Measurements from ENCODE around the gene SYNPO. TPM values are rescaled to one million over a fixed set of nuclear protein-coding genes. Genes with fewer than 3 reads are reported as not detected.

The SYNPO gene
- total RNA-seq, 1 donor from 2014 or later: 24.5 TPM

GRCh38 chr5:150626853-150627276, 13.6 kb upstream of the SYNPO start:
- DNase-seq (ENCODE audit: extremely low spot score, unreplicated experiment): no peak
- no peak overlapping the region for H3K4me3 Mint-ChIP-seq
- H3K4me1 Mint-ChIP-seq (ENCODE audit: unreplicated experiment): peaks cover 47% of the 10 kb centered on the region
- H3K36me3 Mint-ChIP-seq: no peaks in the 10 kb centered on the region
- no peak for TF ChIP-seq CTCF (conservative IDR thresholded peaks at IDR 0.05)
- no peaks in the 10 kb centered on the region for H3K9me3 Mint-ChIP-seq
- no peak overlapping the region for H3K27ac Mint-ChIP-seq
- peaks cover 18% of the 10 kb centered on the region for H3K27me3 Mint-ChIP-seq

GRCh38 chr5:150627731-150628545, 12.5 kb upstream of the SYNPO start:
- H3K9me3 Mint-ChIP-seq: no peaks in the 10 kb centered on the region
- peaks cover 16% of the 10 kb centered on the region for H3K27me3 Mint-ChIP-seq
- H3K4me1 Mint-ChIP-seq (ENCODE audit: unreplicated experiment): peaks cover 43% of the 10 kb centered on the region
- H3K4me3 Mint-ChIP-seq: no peak overlapping the region
- TF ChIP-seq CTCF (conservative IDR thresholded peaks at IDR 0.05): no peak
- H3K27ac Mint-ChIP-seq: no peak overlapping the region
- H3K36me3 Mint-ChIP-seq: no peaks in the 10 kb centered on the region
- no peak for DNase-seq (ENCODE audit: extremely low spot score, unreplicated experiment)

- TF ChIP-seq CTCF (conservative IDR thresholded peaks at IDR 0.05): no peak
- DNase-seq (ENCODE audit: extremely low spot score, unreplicated experiment): no peak
- peaks cover 33% of the 10 kb centered on the region for H3K4me1 Mint-ChIP-seq (ENCODE audit: unreplicated experiment)
- H3K9me3 Mint-ChIP-seq: no peaks in the 10 kb centered on the region
- peaks cover 10% of the 10 kb centered on the region for H3K27me3 Mint-ChIP-seq
- no peaks in the 10 kb centered on the region for H3K36me3 Mint-ChIP-seq
- no peak overlapping the region for H3K27ac Mint-ChIP-seq
- H3K4me3 Mint-ChIP-seq: no peak overlapping the region
Measured at GRCh38 chr5:150628936-150629485, 11.4 kb upstream of the SYNPO start.

GRCh38 chr5:150630016-150630415, 10.4 kb upstream of the SYNPO start:
- Mint-ChIP-seq H3K4me1 (ENCODE audit: unreplicated experiment) (peaks cover 28% of the 10 kb centered on the region), H3K27ac (no peak overlapping the region), H3K4me3 (no peak overlapping the region), H3K36me3 (no peaks in the 10 kb centered on the region), H3K27me3 (peaks cover 5% of the 10 kb centered on the region), H3K9me3 (no peaks in the 10 kb centered on the region)
- TF ChIP-seq CTCF (conservative IDR thresholded peaks at IDR 0.05): no peak
- DNase-seq (ENCODE audit: extremely low spot score, unreplicated experiment): no peak

GRCh38 chr5:150630461-150631325, 9.8 kb upstream of the SYNPO start:
- TF ChIP-seq CTCF (conservative IDR thresholded peaks at IDR 0.05): no peak
- H3K27me3 Mint-ChIP-seq: peaks cover 5% of the 10 kb centered on the region
- H3K4me3 Mint-ChIP-seq: no peak overlapping the region
- no peak for DNase-seq (ENCODE audit: extremely low spot score, unreplicated experiment)
- peaks cover 30% of the 10 kb centered on the region for H3K4me1 Mint-ChIP-seq (ENCODE audit: unreplicated experiment)
- no peaks in the 10 kb centered on the region for H3K36me3 Mint-ChIP-seq
- no peaks in the 10 kb centered on the region for H3K9me3 Mint-ChIP-seq
- H3K27ac Mint-ChIP-seq: peak overlapping the region; percentile 24

Measured in type B pancreatic cell (in vitro differentiated cells).